HEK293 (cell line): Measurements from ENCODE around the gene HS3ST3A1.

Experiments
- CTCF ChIA-PET: fragments of 350-600 bp; formaldehyde crosslinking; extraction: SDS; loops from one replicate; lab custom pipeline; 2021; ENCODE audit warnings: antibody characterized with exemption; lab: Yijun Ruan, JAX
- POLR2A ChIA-PET: fragments of 300-600 bp; formaldehyde crosslinking; extraction: SDS; loops from one replicate; lab custom pipeline; 2020; ENCODE audit warnings: antibody characterized with exemption, inconsistent platforms; lab: Yijun Ruan, JAX
- H3K27ac ChIP-seq: fragments of 200-500 bp; sonication (Bioruptor generic); 2 replicates; pipeline ENCODE4 v1.5.1; 2014; ENCODE audit warnings: low read depth, low read length, control low read depth, inconsistent platforms; ENCODE audit errors: extremely low read depth
- H3K36me3 ChIP-seq, 2 experiments: fragments of 200-500 bp in 1 of 2; sonication (Bioruptor generic) in 1 of 2; 1 replicate in 1 of 2; 2 replicates in 1 of 2; pipeline ENCODE4 v1.5.1; 2014 to 2017; ENCODE audit warnings: inconsistent platforms in 2 of 2, low read length in 2 of 2; ENCODE audit not compliant: control insufficient read depth in 2 of 2, insufficient read depth in 1 of 2
- H3K4me1 ChIP-seq: fragments of 200-500 bp; sonication (Bioruptor generic); 2 replicates; pipeline ENCODE4 v1.5.1; 2014; ENCODE audit warnings: mild to moderate bottlenecking, low read length, inconsistent platforms; ENCODE audit not compliant: control insufficient read depth, insufficient read depth
- H3K4me3 ChIP-seq: 2 replicates; pipeline ENCODE4 v1.5.1; 2011; ENCODE audit warnings: low read depth, mild to moderate bottlenecking, control low read depth, low read length, moderate library complexity
- H3K9me3 ChIP-seq: fragments of 200-500 bp; sonication (Bioruptor generic); 2 replicates; pipeline ENCODE4 v1.5.1; 2014; ENCODE audit warnings: low read depth, low read length, inconsistent platforms; ENCODE audit not compliant: control insufficient read depth, insufficient read depth
- EGR2 ChIP-seq: fragments of 450-650 bp; formaldehyde crosslinking; IDR thresholded peaks from 2 replicates; pipeline ENCODE4 v1.5.1; 2016; ENCODE audit warnings: low read depth, missing biosample characterization, missing genetic modification characterization
- FEZF1 ChIP-seq: fragments of 450-650 bp; formaldehyde crosslinking; IDR thresholded peaks from 2 replicates; pipeline ENCODE4 v1.5.1; 2016; ENCODE audit warnings: missing biosample characterization, missing genetic modification characterization
- GFI1B ChIP-seq: fragments of 450-650 bp; formaldehyde crosslinking; IDR thresholded peaks from 2 replicates; pipeline ENCODE4 v1.5.1; 2016; ENCODE audit warnings: missing biosample characterization, missing genetic modification characterization
- GLIS1 ChIP-seq: fragments of 450-650 bp; formaldehyde crosslinking; IDR thresholded peaks from 2 replicates; pipeline ENCODE4 v1.5.1; 2016; ENCODE audit warnings: missing biosample characterization, missing genetic modification characterization
- HOXA7 ChIP-seq: sonication (generic); formaldehyde crosslinking; IDR thresholded peaks from 2 replicates; pipeline ENCODE4 v1.8.1; 2022; ENCODE audit warnings: missing genetic modification reagents, borderline replicate concordance
- IKZF3 ChIP-seq: fragments of 450-650 bp; IDR thresholded peaks from 2 replicates; pipeline ENCODE4 v1.5.0; 2018; ENCODE audit warnings: missing biosample characterization, mild to moderate bottlenecking, missing genetic modification characterization, moderate library complexity
- KLF10 ChIP-seq: fragments of 450-650 bp; IDR thresholded peaks from 2 replicates; pipeline ENCODE4 v1.5.1; 2018; ENCODE audit warnings: missing biosample characterization, mild to moderate bottlenecking, missing genetic modification characterization
- OSR2 ChIP-seq: fragments of 450-650 bp; formaldehyde crosslinking; IDR thresholded peaks from 2 replicates; pipeline ENCODE4 v1.5.1; 2016; ENCODE audit warnings: missing biosample characterization, missing genetic modification characterization
- SP7 ChIP-seq: fragments of 450-650 bp; formaldehyde crosslinking; IDR thresholded peaks from 2 replicates; pipeline ENCODE4 v1.5.1; 2016; ENCODE audit warnings: missing biosample characterization, missing genetic modification characterization
- ZBTB20 ChIP-seq: fragments of 450-650 bp; formaldehyde crosslinking; IDR thresholded peaks from 2 replicates; pipeline ENCODE4 v1.5.1; 2016; ENCODE audit warnings: missing biosample characterization, missing genetic modification characterization
- ZBTB7A ChIP-seq: fragments of 450-650 bp; formaldehyde crosslinking; IDR thresholded peaks from 2 replicates; pipeline ENCODE4 v1.5.1; 2016; ENCODE audit warnings: low read depth, missing biosample characterization, missing genetic modification characterization
- ZFP41 ChIP-seq: fragments of 450-650 bp; formaldehyde crosslinking; IDR thresholded peaks from 2 replicates; pipeline ENCODE4 v1.5.1; 2016; ENCODE audit warnings: missing biosample characterization, missing genetic modification characterization, borderline replicate concordance
- ZNF211 ChIP-seq: fragments of 450-650 bp; formaldehyde crosslinking; IDR thresholded peaks from 2 replicates; pipeline ENCODE4 v1.5.1; 2016; ENCODE audit warnings: low read depth, missing biosample characterization, missing genetic modification characterization
- ZNF514 ChIP-seq: fragments of 450-650 bp; formaldehyde crosslinking; IDR thresholded peaks from 2 replicates; pipeline ENCODE4 v1.5.1; 2016; ENCODE audit warnings: missing biosample characterization, missing genetic modification characterization
- ZNF626 ChIP-seq: fragments of 450-650 bp; sonication (Bioruptor Pico); formaldehyde crosslinking; IDR thresholded peaks from 2 replicates; pipeline ENCODE4 v1.5.1; 2018; ENCODE audit warnings: missing biosample characterization, missing genetic modification characterization, inconsistent platforms
- ZNF660 ChIP-seq: fragments of 450-650 bp; IDR thresholded peaks from 2 replicates; pipeline ENCODE4 v1.5.1; 2018; ENCODE audit warnings: missing biosample characterization, mild to moderate bottlenecking, missing genetic modification characterization
- ZNF664 ChIP-seq: fragments of 450-650 bp; formaldehyde crosslinking; IDR thresholded peaks from 2 replicates; pipeline ENCODE4 v1.5.1; 2016; ENCODE audit warnings: missing biosample characterization, missing genetic modification characterization
- TF ChIP-seq, protein P1 (sequence below): fragments of 450-650 bp; formaldehyde crosslinking; IDR thresholded peaks from 2 replicates; pipeline ENCODE4 v1.5.1; 2017; ENCODE audit warnings: missing biosample characterization, missing genetic modification characterization
- TF ChIP-seq, protein P2 (sequence below): fragments of 450-650 bp; formaldehyde crosslinking; IDR thresholded peaks from 2 replicates; pipeline ENCODE4 v1.5.1; 2016; ENCODE audit warnings: missing biosample characterization, missing genetic modification characterization

Gene HS3ST3A1

DNA sequence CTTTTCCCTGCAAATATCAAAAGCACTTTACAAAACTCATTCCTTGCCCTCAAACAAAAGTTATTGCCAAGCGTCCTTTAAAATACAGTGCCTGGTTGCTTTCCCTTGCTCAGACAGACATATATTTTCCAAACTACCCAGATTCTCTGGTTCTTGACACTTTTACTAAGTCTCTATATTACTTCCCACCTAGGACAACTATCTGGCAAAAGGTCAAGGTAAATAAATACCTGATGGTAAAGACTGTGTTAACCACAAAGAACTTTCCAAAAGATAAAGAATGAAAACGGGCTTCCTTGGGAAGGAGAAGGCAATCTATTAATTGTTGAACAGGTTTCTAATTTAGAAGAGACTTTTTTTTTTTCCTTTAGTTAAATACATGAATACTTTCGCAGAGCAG lies 1.9 kb downstream of the HS3ST3A1 start (continued):
- TF ChIP-seq ZFP41 (tag by site-specific recombination) (no peak), ZBTB20 (tag by site-specific recombination) (no peak; the same call in 1 of the 2 replicates), SP7 (no peak), FEZF1 (peak; percentile 57; the same call in 1 of the 2 replicates), EGR2 (tag by site-specific recombination) (no peak), ZBTB7A (tag by site-specific recombination) (no peak), ZNF211 (tag by site-specific recombination) (no peak), ZNF664 (no peak), GLIS1 (no peak), ZNF514 (tag by site-specific recombination) (no peak)
- TF ChIP-seq, protein P1, sequence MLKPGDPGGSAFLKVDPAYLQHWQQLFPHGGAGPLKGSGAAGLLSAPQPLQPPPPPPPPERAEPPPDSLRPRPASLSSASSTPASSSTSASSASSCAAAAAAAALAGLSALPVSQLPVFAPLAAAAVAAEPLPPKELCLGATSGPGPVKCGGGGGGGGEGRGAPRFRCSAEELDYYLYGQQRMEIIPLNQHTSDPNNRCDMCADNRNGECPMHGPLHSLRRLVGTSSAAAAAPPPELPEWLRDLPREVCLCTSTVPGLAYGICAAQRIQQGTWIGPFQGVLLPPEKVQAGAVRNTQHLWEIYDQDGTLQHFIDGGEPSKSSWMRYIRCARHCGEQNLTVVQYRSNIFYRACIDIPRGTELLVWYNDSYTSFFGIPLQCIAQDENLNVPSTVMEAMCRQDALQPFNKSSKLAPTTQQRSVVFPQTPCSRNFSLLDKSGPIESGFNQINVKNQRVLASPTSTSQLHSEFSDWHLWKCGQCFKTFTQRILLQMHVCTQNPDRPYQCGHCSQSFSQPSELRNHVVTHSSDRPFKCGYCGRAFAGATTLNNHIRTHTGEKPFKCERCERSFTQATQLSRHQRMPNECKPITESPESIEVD (tag by site-specific recombination) = peak; percentile 96
- TF ChIP-seq, protein P2, sequence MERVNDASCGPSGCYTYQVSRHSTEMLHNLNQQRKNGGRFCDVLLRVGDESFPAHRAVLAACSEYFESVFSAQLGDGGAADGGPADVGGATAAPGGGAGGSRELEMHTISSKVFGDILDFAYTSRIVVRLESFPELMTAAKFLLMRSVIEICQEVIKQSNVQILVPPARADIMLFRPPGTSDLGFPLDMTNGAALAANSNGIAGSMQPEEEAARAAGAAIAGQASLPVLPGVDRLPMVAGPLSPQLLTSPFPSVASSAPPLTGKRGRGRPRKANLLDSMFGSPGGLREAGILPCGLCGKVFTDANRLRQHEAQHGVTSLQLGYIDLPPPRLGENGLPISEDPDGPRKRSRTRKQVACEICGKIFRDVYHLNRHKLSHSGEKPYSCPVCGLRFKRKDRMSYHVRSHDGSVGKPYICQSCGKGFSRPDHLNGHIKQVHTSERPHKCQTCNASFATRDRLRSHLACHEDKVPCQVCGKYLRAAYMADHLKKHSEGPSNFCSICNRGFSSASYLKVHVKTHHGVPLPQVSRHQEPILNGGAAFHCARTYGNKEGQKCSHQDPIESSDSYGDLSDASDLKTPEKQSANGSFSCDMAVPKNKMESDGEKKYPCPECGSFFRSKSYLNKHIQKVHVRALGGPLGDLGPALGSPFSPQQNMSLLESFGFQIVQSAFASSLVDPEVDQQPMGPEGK (tag by site-specific recombination) = no peak

DNA sequence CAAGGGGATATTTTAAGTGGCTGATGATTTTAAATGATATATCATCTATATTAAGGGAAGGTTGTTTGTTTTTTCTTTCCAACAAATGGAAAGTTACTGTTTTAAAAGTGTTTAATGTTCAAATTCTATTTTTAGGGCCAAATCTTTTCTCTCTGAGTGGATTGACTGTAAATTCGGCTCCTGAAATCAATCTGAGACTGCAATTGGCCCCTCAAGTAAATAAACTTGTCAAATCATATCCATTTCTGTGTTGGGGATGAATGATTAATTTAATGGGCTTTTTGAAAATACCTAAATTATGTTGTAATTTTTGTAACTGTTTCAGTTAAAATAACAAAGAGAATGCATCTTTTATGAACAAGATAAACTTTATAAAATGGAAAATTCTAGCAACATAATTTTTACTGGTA lies 2.6 kb downstream of the HS3ST3A1 start:
- H3K36me3 ChIP-seq = peaks cover 0 to 7% of the 10 kb centered on the region in 2 experiments; a peak in 1 of 3 replicates
- CTCF ChIA-PET = interaction anchor here (0.6 to 3.2 kb wide), 11 partner anchors 17 to 968 kb away, joined by 3 to 21 read pairs (median 3); partner anchors contain the start of gene HS3ST3B1
- POLR2A ChIA-PET = interaction anchor here (1.3 kb wide), 1 partner anchor 702 kb away, joined by 7 read pairs; the partner anchor contains the start of gene HS3ST3B1
- TF ChIP-seq, protein P2 (tag by site-specific recombination) = no peak
- TF ChIP-seq GFI1B (tag by site-specific recombination) = peak; percentile 60
- 0 out of 2 replicates have a peak, but pooled peaks have one; percentile 28 for TF ChIP-seq OSR2
- TF ChIP-seq, protein P1 (tag by site-specific recombination) = peak; percentile 10
- TF ChIP-seq ZNF626 (tag by site-specific recombination) = no peak
- no peak for TF ChIP-seq KLF10 (tag by site-specific recombination)
- TF ChIP-seq HOXA7 (CRISPR knock-in tag) = no peak
- TF ChIP-seq IKZF3 (tag by site-specific recombination) = no peak
- TF ChIP-seq FEZF1 = peak; percentile 83
- TF ChIP-seq ZNF660 (tag by site-specific recombination) = no peak
- peaks cover 13% of the 10 kb centered on the region for H3K4me1 ChIP-seq
- H3K4me3 ChIP-seq = no peak overlapping the region; the same call in 1 of the 2 replicates
- H3K27ac ChIP-seq = peak overlapping the region; percentile 62
- H3K9me3 ChIP-seq = no peaks in the 10 kb centered on the region
